ENCODE results near the gene RTKN. TPM values are rescaled to one million over a fixed set of nuclear protein-coding genes. Genes with fewer than 3 reads are reported as not detected.

The RTKN gene
- total RNA-seq, 1 donor from 2014 or later, result 19.1 TPM

- H3K36me3 Mint-ChIP-seq (ENCODE audit: unreplicated experiment), result peaks cover 29% of the 10 kb centered on the region
- H3K4me3 Mint-ChIP-seq (ENCODE audit: unreplicated experiment), result no peak overlapping the region
- H3K4me1 Mint-ChIP-seq (ENCODE audit: unreplicated experiment), result no peaks in the 10 kb centered on the region
- H3K27me3 Mint-ChIP-seq (ENCODE audit: unreplicated experiment), result no peaks in the 10 kb centered on the region
- no peaks in the 10 kb centered on the region for H3K9me3 Mint-ChIP-seq (ENCODE audit: unreplicated experiment)
- TF ChIP-seq, protein P1, sequence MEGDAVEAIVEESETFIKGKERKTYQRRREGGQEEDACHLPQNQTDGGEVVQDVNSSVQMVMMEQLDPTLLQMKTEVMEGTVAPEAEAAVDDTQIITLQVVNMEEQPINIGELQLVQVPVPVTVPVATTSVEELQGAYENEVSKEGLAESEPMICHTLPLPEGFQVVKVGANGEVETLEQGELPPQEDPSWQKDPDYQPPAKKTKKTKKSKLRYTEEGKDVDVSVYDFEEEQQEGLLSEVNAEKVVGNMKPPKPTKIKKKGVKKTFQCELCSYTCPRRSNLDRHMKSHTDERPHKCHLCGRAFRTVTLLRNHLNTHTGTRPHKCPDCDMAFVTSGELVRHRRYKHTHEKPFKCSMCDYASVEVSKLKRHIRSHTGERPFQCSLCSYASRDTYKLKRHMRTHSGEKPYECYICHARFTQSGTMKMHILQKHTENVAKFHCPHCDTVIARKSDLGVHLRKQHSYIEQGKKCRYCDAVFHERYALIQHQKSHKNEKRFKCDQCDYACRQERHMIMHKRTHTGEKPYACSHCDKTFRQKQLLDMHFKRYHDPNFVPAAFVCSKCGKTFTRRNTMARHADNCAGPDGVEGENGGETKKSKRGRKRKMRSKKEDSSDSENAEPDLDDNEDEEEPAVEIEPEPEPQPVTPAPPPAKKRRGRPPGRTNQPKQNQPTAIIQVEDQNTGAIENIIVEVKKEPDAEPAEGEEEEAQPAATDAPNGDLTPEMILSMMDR (IDR thresholded peaks at IDR 0.05), result no peak
- no peak for DNase-seq (ENCODE audit: extremely low spot score, unreplicated experiment)
- no peak overlapping the region for H3K27ac Mint-ChIP-seq (ENCODE audit: unreplicated experiment)
Measured at GRCh38 chr2:74429487-74430451, 12.0 kb downstream of the RTKN start.

GRCh38 chr2:74428675-74429074, 13.1 kb downstream of the RTKN start:
- DNase-seq (ENCODE audit: extremely low spot score, unreplicated experiment), result no peak
- Mint-ChIP-seq H3K36me3 (ENCODE audit: unreplicated experiment) (peaks cover 29% of the 10 kb centered on the region), H3K27ac (ENCODE audit: unreplicated experiment) (no peak overlapping the region), H3K4me1 (ENCODE audit: unreplicated experiment) (no peaks in the 10 kb centered on the region), H3K4me3 (ENCODE audit: unreplicated experiment) (no peak overlapping the region), H3K9me3 (ENCODE audit: unreplicated experiment) (no peaks in the 10 kb centered on the region), H3K27me3 (ENCODE audit: unreplicated experiment) (no peaks in the 10 kb centered on the region)
- TF ChIP-seq, protein P1 (IDR thresholded peaks at IDR 0.05), result no peak

- TF ChIP-seq, protein P1 (IDR thresholded peaks at IDR 0.05), result no peak
- Mint-ChIP-seq H3K4me3 (ENCODE audit: unreplicated experiment) (no peak overlapping the region), H3K4me1 (ENCODE audit: unreplicated experiment) (no peaks in the 10 kb centered on the region), H3K9me3 (ENCODE audit: unreplicated experiment) (no peaks in the 10 kb centered on the region), H3K27ac (ENCODE audit: unreplicated experiment) (no peak overlapping the region), H3K36me3 (ENCODE audit: unreplicated experiment) (peaks cover 29% of the 10 kb centered on the region), H3K27me3 (ENCODE audit: unreplicated experiment) (no peaks in the 10 kb centered on the region)
- DNase-seq (ENCODE audit: extremely low spot score, unreplicated experiment), result no peak
Measured at GRCh38 chr2:74427551-74427950, 14.2 kb downstream of the RTKN start.

GRCh38 chr2:74426181-74426758, 15.5 kb downstream of the RTKN start:
- Mint-ChIP-seq H3K4me1 (ENCODE audit: unreplicated experiment) (peaks cover 4% of the 10 kb centered on the region), H3K9me3 (ENCODE audit: unreplicated experiment) (no peaks in the 10 kb centered on the region), H3K4me3 (ENCODE audit: unreplicated experiment) (no peak overlapping the region), H3K27ac (ENCODE audit: unreplicated experiment) (no peak overlapping the region), H3K36me3 (ENCODE audit: unreplicated experiment) (peaks cover 22% of the 10 kb centered on the region), H3K27me3 (ENCODE audit: unreplicated experiment) (no peaks in the 10 kb centered on the region)
- TF ChIP-seq, protein P1 (IDR thresholded peaks at IDR 0.05), result no peak
- no peak for DNase-seq (ENCODE audit: extremely low spot score, unreplicated experiment)

- TF ChIP-seq, protein P1 (IDR thresholded peaks at IDR 0.05), result no peak
- Mint-ChIP-seq H3K4me1 (ENCODE audit: unreplicated experiment) (peaks cover 8% of the 10 kb centered on the region), H3K36me3 (ENCODE audit: unreplicated experiment) (peaks cover 22% of the 10 kb centered on the region), H3K27me3 (ENCODE audit: unreplicated experiment) (no peaks in the 10 kb centered on the region), H3K9me3 (ENCODE audit: unreplicated experiment) (no peaks in the 10 kb centered on the region), H3K27ac (ENCODE audit: unreplicated experiment) (no peak overlapping the region), H3K4me3 (ENCODE audit: unreplicated experiment) (no peak overlapping the region)
- DNase-seq (ENCODE audit: extremely low spot score, unreplicated experiment), result no peak
Measured at GRCh38 chr2:74425523-74425922, 16.2 kb downstream of the RTKN start.
